HFF-Myc (cell line): ENCODE measurements around the gene CCDC30.
"Not testable (repeated sequence)": the region's sequence is repeated elsewhere in the genome, so short reads cannot be mapped to it uniquely, and the experiment has no call there.

Experiments
- DNase-seq: peaks from one replicate; pipeline ENCODE4 v3.0.0-alpha.2; 2011; ENCODE audit warnings: low read depth; ENCODE audit errors: extremely low read depth
- H3K4me3 ChIP-seq: replicated peaks from 2 replicates; pipeline ENCODE4 v1.5.1; 2011; ENCODE audit warnings: low read depth, mild to moderate bottlenecking, control low read depth, low read length
- CTCF ChIP-seq: IDR thresholded peaks from 2 replicates; pipeline ENCODE4 v1.5.1; 2012; ENCODE audit warnings: mild to moderate bottlenecking, low read depth, low read length, control low read depth; ENCODE audit errors: missing control alignments

Gene CCDC30

GRCh38 chr1:42681741-42682483, 218.8 kb downstream of the CCDC30 start, which contains the start of gene YBX1:
Gene YBX1 (plus strand): TSS chr1:42682418. CDS start chr1:42682566, 148 bp downstream.
- peak within 1 kb of the TSS; percentile 92 for H3K4me3 ChIP-seq
- no peak for TF ChIP-seq CTCF
- peak; percentile 98 for DNase-seq

GRCh38 chr1:42682484-42682738, 219.3 kb downstream of the CCDC30 start:
- peak overlapping the region; percentile 92 for H3K4me3 ChIP-seq
- DNase-seq: not testable (repeated sequence)

- TF ChIP-seq CTCF: no peak
- peak overlapping the region; percentile 92 for H3K4me3 ChIP-seq
- DNase-seq: no peak
These were observed 219.8 kb downstream of the CCDC30 start for GRCh38 chr1:42682739-42683531.

- no peak for DNase-seq
- no peak for TF ChIP-seq CTCF
- H3K4me3 ChIP-seq: peak overlapping the region; percentile 92
These were observed 221.1 kb downstream of the CCDC30 start for GRCh38 chr1:42684139-42684538.

GRCh38 chr1:42686418-42686817, 223.3 kb downstream of the CCDC30 start:
- H3K4me3 ChIP-seq: peak overlapping the region; percentile 92
- TF ChIP-seq CTCF: no peak

GRCh38 chr1:42689912-42690311, 226.8 kb downstream of the CCDC30 start:
- no peak for TF ChIP-seq CTCF
- no peak overlapping the region for H3K4me3 ChIP-seq
- DNase-seq: no peak

More at GRCh38 chr1:42686418-42686817, 223.3 kb downstream of the CCDC30 start:
- no peak for DNase-seq

- no peak overlapping the region for H3K4me3 ChIP-seq
- no peak for DNase-seq
- TF ChIP-seq CTCF: no peak
These were observed 227.5 kb downstream of the CCDC30 start for GRCh38 chr1:42690477-42691156.
